ENCODE measurements around the gene CACNA2D3.
"Not testable (repeated sequence)": the region's sequence is repeated elsewhere in the genome, so short reads cannot be mapped to it uniquely, and the experiment has no call there.

Gene CACNA2D3

GRCh38 chr3:54951405-54951804 lies 829.1 kb downstream of the CACNA2D3 start:
- peak; percentile 30 to 71 for DNase-seq

DNA sequence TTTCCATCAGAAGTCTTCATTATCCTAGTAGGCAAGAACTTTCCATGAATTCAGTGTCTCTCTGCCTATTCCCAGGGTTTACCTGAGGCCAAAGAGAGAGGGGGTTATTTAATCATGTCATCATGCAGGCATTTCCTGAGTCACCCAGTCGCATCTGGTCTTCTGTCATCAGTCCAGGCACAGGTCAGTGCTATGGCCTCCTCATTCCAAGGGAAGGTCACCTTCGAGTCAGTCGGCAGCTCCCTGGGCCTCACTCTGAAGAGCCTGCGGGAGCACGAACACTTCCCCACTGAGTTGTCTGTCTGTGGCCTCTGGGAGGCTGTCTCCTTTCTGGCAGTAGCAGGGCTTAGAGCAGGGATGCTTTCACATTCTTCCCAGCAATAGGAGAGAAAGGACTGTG lies 831.7 kb downstream of the CACNA2D3 start:
- no peak for DNase-seq

- DNase-seq, result no peak
Observed at GRCh38 chr3:54954521-54954920, 832.2 kb downstream of the CACNA2D3 start.

DNA sequence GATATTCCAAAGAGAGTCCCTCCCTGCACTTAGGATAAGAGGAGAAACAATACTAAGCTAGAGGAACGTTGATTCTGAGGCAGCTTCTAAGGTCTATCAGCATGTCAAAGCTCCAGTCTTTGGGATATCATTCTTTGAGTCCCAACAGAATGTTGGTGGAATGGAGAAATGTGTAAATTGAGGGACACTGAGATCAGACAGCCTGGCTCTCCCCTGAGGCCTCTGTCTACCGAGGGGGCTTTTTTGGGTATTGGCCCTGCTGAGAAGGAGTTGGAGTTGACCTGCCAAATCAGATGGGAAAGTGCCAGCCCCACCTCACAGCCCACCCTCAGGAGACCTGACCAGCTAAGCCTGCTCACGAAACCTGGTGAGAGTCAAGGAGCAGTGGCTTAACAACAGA lies 833.1 kb downstream of the CACNA2D3 start:
- DNase-seq, result no peak

- no peak for DNase-seq
Observed at GRCh38 chr3:54955941-54956340, 833.6 kb downstream of the CACNA2D3 start.

DNA sequence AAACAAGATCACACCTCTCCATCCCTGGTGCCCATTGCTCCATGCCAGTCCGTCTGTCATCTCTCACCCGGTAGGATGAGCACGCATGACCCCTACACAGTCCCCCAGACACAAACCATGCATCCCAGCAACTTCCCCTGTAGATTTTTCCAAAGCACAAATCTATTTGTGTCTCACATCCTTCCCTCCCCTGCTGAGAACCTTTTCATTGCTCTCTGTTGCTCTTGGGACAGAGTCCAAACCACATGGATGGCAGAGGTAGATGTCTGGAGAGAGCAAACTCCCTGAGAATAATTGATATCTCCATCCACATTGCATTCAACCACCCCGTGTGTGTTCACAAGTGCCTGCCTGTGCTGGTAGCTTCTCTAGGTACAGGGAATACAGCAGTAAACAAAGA lies 835.4 kb downstream of the CACNA2D3 start:
- no peak for DNase-seq

- no peak for DNase-seq
Observed at GRCh38 chr3:54960082-54960481, 837.7 kb downstream of the CACNA2D3 start.

DNA sequence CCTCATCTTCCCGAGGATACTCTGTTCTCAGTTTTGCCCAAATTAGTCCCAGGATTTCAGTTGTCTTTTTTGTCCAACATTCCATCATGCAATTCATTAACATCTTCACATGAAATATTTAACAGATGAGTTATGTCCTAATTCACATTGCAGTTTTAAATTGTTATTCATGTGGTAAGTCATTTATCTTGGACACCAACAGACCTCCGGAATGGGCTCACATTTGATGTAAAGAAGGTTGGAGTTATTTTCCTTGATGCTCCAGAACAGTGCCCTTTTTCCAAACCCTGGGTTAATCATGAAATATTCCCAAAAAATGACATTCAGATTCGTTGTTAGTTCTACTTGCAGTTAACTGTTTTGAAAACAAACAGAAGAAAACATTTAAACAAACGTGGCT lies 838.3 kb downstream of the CACNA2D3 start:
- DNase-seq, result no peak

DNA sequence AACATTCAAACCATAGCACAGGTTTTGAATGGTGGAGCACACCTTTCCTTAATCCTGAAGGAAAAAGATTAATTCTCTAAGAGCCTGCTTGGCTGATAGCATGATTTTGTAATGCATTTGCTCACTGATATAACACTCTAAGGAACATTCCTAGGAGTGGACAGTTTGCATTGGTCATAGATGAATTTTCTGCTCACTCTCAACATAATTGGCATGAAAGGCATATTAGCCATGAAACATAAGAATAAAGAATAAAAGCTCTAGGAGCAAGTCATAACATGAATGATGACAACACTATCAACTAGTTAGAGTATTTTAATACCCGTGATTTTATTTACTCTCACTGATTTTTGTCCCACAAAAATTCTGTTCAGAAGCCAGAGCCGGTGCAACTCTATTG lies 839.8 kb downstream of the CACNA2D3 start:
- DNase-seq, result no peak

DNA sequence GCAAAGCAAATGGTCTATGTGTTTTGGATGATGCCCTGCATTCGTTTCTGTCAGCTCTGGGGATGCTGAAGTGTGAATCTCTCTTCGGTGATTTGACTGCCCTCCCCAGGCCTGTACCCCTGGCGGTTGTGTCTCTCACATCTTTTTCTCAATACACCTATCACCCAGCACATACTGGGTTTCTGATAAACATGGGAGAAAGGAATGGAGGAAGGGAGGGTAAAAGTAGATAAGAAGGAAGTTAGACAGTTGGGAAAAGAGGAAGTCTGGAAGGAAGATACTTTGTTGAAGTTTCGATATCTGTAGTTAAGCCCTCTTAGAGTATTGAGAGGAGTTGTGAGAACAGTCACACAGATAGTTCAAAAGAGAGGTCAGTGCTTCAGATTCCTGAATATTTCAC lies 841.3 kb downstream of the CACNA2D3 start:
- peak in 1 of 2 donors; percentile 46 for DNase-seq

- no peak for DNase-seq
Observed at GRCh38 chr3:54964081-54964480, 841.7 kb downstream of the CACNA2D3 start.

- DNase-seq, result no peak
Observed at GRCh38 chr3:54965746-54966145, 843.4 kb downstream of the CACNA2D3 start.

GRCh38 chr3:54966979-54967378 lies 844.6 kb downstream of the CACNA2D3 start:
- DNase-seq, result no peak

DNA sequence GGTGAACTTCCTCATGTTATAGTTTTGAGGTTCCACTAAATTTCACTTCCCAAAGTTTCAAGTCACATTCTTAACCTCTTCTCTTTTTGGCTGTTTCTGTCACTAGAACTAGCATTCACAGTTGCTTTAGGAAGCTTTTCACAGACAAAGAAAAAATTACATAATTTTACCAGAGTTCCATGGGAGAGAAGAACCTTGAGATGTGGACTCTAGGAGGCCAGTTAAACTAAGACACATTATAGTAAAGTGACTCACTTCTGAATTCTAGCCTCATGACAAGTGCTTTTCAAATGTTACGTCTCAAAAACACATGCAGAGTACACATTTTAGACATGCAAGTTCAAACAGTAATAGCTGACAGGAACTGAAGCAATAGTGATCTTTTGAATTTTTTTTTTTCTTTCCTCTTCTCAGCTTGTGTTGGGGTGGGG lies 845.4 kb downstream of the CACNA2D3 start:
- DNase-seq, result peak; percentile 49 to 53

GRCh38 chr3:54968546-54969172 lies 846.3 kb downstream of the CACNA2D3 start:
- DNase-seq, result no peak

GRCh38 chr3:54969652-54970051 lies 847.3 kb downstream of the CACNA2D3 start:
- DNase-seq, result no peak

- no peak for DNase-seq
Observed at GRCh38 chr3:54970895-54971294, 848.5 kb downstream of the CACNA2D3 start.

DNA sequence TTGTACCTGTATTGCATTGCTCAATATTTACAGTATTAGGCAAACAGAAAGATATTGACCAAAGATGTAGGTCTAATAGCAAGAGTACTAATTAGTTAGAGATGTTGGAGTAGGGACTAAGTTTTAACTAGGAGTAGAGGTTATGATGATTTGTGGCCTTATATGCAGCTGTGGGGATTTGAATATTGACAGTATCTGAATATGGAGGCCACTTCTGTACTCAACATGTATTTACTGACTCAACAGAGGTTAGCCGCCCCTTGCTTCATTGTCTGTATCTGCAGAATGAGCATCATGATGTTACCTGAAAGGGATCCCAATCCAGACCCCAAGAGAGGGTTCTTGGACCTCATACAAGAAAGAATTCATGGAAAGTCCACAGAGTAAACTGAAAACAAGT lies 855.1 kb downstream of the CACNA2D3 start:
- DNase-seq, result no peak

DNA sequence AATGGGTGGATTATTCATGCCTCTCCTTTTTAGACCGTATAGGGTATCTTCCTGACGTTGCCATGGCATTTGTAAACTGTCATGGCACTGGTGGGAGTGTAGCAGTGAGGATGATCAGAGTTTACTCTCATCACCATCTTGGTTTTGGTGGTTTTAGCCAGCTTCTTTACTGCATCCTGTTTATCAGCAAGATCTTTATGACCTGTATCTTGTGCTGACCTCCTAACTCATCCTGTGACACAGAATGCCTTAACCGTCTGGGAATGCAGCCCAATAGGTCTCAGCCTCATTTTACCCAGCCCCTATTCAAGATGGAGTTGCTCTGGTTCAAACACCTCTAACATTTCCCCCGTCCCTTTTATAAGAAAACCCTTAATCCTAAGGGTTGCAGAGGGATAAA lies 855.6 kb downstream of the CACNA2D3 start:
- DNase-seq, result not testable (repeated sequence)

GRCh38 chr3:54982807-54983206 lies 860.5 kb downstream of the CACNA2D3 start:
- DNase-seq, result no peak

- DNase-seq, result no peak
Observed at GRCh38 chr3:54983266-54984099, 861.1 kb downstream of the CACNA2D3 start.

DNA sequence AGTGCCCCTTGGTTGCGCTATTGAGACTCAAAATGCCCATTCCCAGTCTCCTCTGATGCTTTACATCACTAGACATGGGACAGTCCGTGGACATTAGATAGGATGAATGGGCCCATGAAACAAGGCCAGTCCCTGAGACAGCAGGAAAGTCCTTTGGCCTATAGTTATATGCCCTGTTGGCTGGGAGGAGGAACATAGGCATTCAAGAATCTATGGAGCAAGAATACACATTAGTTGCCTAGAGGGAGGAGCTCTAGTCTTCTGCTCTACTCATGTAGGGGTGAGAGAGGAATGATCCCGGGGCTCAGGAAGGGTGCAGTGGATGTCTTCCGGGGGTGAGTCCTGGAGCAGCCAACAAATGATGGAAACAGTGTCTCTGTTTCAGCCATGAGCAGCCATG lies 863.5 kb downstream of the CACNA2D3 start:
- peak; percentile 38 to 39 for DNase-seq

GRCh38 chr3:54986294-54986693 lies 863.9 kb downstream of the CACNA2D3 start:
- peak; percentile 90 for DNase-seq

GRCh38 chr3:54987719-54988118 lies 865.4 kb downstream of the CACNA2D3 start:
- DNase-seq, result no peak
